NCI-H748 (cell line): ENCODE results near the gene ASTN2.
"Not testable (repeated sequence)": the region's sequence is repeated elsewhere in the genome, so short reads cannot be mapped to it uniquely, and the experiment has no call there.

Experiments
- DNase-seq: peaks from one replicate; lab custom pipeline; 2025; ENCODE audit not compliant: unreplicated experiment; lab: John Stamatoyannopoulos, UW

Gene ASTN2

DNA sequence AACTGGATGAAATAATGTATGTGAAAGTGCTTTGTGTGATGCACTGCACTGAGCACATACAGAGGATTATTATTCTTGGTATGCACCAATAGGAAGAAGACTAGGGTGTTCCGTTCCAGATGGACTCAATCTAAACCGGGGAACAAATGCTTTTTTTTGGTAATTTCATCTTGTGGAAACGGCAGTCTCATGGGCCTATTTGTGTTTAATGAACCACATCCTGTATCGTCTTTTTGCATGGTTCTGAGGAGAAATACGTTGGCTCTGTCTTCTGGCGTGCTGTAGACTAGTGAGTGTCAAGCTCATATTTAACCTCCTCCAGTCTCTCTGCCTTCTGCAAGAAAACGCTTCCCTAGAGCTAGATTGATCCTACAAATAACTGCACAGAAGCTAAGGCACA, 697.7 kb downstream of the ASTN2 start:
- DNase-seq, result no peak

DNA sequence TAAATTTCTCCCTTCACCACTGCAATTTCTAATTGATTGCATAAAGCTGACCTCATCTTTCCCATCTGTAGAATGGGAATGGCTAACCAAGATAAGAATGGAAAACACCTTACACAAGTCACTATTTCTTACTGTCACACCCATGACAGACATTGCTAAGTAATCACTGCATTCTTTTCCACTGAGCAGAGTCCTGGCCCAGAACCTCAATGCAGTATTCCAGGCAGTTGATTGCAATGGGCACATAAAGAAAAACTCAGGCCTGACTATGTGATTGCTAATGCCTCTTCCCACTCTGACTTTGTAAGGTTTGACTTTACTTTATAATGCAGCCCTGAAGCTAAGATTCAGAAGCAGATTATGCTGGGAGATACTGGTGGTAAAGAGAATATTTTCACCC, 698.4 kb downstream of the ASTN2 start:
- no peak for DNase-seq

DNA sequence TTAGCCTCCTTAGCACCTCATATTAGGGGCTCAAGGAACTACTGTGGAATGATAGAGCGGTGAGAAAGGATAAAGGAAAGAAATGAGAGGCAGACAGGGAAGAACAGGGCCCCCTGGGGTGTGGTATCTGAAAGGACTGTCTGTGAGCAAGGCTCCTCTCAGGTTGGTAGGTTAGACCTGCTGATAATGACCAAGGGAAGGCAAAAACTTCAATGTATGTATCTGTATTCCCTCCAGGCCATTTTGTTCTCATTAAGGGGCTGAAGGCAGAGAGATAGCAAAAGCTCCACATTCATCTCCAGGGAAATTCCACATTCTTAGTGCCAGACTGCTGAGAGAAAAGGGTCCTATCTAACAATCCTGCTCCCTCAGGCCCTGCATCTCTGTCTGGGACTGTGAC, 699.1 kb downstream of the ASTN2 start:
- DNase-seq, result no peak

DNA sequence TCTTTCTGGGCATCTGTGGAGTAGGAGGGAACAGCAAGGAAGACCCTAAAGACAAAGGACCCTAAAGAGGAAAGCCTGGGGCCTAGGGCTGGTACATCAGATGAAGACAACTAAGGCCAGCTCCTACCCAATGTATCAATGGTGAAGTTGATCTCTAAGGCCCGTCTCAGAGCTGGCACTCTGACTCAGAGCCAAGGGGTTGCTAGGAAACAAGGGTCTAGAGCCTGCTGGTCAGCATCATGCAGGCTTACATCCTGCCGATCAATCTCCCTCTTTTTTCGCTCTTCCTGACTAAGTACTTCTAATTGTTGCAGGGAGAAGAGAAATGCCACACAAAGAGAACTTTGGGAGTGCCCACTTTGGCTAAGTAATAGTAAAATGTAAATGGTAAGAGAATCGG, 701.6 kb downstream of the ASTN2 start:
- DNase-seq, result peak; percentile 77

DNA sequence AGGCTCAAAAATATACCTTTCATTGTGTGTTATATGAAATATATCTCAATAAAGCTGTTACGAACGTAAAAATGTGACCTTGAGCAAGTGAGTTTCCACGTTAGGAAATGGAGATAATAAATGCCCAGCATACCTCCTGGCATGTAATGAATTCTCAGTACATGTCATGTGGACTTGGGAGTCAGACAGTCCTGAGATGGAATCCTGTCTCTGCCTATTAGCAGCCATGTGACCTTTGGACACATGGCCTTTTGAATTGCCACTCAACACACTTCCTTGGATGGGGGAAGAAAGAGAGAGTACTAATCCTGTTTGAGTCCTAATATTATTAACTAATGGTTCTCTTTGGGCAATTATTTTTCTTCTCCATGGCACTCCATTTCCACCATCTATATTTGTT, 702.1 kb downstream of the ASTN2 start:
- no peak for DNase-seq

DNA sequence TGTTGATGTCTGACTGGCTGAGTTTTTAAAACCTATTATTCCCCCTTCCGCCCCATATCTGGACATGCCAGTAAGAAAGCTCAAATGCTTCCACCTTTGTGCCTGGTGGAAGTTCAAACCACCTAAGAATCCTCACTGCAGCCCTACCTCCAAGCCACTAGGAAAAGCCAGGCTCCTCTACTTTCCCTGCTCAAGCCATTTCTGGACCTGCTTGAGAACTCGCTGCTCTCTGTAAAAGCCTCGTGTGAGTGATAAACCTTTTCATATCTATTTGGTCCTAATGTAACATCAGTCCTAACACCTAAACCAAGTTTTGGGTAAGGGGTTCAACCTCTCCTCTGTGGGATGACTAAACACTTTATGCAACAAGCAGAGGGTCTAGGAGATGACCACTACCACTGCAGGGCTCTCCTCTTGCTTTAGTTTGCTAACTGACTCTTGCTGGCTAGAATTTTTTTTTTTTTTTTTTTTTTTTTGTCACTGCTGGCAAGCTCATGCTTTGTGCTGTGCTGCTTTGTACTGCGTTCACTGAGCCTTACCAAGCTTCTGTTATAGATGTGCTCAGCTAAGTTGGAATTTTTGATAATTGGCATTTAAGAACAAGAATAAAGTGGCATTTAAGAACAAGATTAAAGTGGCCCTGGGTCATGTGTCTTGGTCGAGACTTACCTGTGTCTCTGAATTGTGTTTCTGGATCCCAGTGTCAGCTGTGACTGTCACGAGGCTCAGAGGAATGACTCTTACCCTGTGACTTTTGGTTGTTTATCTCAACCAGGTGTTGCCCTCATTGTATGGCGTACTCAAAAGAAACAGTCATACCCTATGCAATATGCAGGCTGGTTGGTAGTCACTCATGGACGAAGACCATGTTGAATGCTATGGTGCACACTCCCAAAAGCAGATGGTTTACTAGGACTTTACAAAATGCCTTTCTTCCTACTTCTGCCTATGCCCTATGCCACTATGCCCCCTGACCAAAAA, 708.3 kb downstream of the ASTN2 start:
- no peak for DNase-seq

DNA sequence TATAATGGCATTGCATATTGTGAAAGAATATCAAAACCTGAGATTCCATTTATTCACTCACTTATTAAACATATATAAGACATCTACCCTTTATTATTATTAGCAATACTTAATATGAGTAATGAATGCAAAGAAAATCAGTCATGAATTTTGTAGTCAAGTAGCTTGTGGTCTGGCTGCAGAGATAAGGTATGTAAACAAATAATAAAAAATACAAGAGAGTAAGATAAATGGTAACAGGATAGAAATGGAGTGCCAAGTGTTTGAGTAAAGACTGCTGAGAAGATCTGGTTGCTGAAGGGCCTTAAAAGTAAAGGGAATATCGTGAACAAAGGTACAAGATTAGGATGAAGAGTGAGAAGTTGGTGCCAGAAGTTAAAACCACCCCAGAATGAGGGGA, 709.3 kb downstream of the ASTN2 start:
- DNase-seq, result no peak

DNA sequence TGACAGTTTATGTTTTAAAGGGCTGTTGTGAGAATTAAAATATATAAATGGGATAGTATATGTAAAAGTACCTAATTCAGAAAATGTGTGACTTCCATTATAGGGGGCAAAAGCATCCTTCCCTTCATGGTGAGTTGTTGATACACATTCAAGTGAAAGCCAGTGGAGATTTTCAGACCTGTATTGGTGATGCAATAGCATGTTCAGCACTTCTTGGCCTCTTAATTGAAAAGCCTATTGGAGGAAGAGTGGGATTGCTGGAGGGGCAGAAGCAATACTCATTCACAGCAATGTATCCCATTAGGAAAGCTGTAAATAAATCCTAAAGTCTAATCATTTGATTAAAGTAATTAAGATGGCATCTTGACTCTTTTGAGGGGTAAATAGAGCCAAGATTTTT, 710.4 kb downstream of the ASTN2 start:
- DNase-seq, result no peak

DNA sequence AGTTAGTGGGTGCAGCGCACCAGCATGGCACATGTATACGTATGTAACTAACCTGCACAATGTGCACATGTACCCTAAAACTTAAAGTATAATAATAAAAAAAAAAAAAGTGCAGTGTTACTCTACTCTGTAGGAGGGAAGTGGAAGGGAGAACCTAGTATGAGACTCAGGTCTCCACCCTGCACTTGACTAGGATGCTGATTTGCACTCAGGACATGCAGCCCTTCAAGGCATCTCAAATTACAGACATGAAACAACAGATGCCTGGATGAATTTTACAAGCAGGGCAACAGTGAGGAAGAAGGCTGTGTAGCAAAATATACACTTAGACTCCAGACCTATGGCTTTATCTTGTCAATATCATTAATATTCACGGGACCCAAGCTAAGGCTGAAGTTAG, 711.2 kb downstream of the ASTN2 start:
- no peak for DNase-seq

DNA sequence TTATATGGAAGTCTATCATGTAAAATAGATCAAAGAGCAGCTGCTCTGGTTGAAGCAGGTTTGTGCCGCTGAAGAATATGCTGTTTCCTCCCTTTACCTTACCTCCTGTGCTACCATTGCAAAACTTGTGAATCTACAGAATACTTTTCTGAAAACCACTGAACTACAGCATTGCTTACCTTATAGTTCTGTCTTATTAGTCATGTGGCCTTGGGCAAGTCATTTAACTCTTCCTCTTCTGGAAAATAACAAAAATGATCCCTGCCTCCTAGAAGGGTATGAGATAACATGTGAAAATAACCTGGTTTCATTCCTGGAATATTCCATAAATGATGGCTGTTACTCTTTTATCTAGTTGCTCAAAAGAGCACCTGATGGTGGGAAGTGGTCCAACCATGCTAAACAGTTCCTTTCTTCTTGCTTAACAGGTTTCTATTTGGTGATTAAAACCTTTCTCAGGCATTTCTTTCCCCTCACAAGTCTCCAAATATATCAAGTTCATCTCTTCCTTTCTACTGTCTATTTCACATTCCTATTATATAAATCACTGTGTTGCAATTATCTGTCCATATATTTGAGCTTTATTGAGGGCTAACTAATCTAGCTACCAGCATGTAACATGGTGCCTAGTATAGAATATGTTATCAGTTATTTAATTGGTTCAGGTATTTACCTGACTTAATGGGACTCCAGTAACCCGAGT, 712.8 kb downstream of the ASTN2 start:
- no peak for DNase-seq

DNA sequence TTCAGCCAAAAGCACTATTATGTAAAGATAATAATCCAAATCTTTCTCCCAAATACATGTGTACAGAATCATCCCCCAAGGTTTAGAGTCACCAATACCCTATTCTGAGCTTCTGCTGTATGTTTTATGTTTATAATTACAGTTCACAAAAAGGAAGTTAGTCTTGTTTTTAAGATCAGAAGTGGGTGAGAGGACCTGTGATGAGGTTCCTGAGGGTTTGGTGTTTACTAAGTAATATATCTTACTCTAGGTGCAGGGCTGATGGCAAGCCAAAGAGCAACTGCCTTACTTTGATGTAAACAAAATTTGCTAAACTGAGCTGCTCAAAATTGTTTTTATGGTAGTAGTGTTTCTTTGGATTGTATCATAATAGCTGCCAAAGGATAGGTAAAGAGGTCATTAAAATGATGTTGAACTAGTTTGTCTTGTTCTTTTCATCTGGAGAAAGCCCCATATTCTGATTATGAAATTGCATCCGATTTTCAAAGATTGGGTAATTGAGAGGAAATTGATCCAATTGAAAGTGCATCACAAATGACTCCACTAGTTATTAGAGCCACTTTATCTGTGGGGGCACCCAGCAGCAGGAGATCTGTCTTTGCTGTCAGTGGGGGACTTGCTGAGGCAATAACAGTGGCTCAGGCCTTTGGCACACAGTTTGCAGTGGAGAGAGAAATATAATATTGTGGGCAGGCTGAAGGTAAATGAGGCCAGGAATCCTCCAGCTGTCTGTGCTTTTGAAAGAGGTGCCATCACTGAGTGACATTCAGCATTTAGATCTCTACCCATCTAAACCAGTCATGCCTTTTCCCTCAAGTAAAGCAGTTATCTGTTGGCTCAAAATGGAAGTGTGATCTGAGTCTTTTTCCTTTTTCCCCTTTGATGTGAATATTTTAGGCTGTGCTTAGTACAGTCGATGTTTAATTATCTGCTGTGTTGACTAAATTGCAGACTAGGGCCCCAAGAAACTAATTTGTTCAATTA, 713.7 kb downstream of the ASTN2 start:
- DNase-seq, result peak; percentile 75

DNA sequence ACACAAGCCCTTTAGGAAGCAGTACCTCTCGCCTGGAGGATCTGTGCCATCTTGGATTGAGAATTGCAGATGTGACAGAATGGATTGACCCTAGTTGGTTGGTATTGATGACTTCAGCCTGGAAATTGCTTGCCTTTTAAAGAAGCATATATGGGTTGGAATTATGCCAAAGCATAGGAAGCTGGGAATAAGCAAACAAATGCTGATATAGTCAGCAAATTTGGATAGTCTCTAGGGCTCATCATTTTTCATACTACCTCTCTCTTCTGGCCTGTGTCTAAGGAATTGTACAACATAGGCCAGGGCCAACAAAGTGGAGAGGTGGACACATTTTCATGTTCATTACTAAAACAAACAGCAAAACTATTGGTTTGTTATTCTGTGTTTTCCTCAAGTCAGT, 714.6 kb downstream of the ASTN2 start:
- no peak for DNase-seq

DNA sequence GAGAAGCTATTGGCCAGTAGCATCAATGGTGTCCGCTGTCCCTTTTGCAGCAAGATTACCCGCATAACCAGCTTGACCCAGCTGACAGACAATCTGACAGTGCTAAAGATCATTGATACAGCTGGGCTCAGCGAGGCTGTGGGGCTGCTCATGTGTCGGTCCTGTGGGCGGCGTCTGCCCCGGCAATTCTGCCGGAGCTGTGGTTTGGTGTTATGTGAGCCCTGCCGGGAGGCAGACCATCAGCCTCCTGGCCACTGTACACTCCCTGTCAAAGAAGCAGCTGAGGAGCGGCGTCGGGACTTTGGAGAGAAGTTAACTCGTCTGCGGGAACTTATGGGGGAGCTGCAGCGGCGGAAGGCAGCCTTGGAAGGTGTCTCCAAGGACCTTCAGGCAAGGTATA, 717.0 kb downstream of the ASTN2 start:
- no peak for DNase-seq

DNA sequence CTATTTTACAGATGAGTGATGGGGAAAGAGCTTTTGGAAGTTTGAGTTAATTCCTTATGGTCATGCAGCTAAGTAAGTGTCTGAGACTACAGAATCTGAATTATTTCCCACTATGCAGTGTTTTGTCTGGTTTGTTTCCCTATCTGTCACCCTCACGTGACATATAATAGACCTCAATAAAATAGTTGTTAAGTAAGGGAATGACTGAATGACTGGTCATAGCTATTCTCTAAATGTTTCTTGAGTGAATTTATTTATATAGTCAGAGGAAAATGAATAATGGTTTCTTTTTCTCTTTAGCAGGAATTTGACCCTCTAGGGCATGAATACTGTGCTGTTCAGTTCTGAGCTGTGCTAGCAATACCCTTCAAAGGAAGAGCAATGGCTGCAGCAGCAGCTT, 717.5 kb downstream of the ASTN2 start:
- DNase-seq, result no peak

DNA sequence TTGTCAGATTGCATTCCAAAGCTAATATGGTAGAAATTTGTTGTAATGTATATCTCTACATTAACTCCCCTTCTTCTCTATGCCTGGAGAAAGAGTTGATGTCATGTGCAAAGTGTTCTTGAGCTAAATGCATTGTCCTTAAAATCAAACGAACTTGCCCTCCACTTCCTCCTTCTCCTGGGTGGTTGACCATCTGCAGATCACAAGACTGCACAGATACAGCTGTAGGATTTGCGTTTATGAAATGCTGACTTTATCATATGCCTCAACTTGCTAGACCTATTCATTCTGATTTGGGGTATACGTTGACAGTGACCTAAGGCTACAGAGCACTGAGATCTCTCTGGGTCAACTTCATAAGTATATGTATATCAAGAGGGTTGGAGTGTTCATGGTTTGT, 719.4 kb downstream of the ASTN2 start:
- no peak for DNase-seq

DNA sequence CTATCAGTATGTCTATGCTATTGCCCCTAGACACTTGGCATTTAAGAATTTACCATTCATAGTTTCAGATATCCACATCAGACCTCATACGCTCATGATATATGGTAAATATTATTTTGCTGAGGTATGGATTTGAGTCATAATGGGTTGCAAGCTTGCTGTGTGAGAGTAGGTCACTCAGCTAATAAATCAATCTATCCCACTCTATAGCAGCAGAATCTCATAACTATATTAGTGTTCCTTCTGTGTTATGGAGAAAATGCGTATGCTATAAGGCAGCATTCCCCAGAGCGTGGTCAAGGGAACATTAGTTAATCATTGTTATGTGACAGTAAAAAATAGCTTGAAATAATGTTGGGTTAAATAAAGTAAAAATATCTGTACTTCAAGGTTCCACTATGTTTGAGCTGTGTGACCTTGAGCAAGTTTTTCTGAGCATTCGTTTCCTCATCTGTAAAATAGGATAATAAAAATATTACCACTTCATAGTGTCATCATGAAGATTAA, 720.0 kb downstream of the ASTN2 start:
- no peak for DNase-seq

DNA sequence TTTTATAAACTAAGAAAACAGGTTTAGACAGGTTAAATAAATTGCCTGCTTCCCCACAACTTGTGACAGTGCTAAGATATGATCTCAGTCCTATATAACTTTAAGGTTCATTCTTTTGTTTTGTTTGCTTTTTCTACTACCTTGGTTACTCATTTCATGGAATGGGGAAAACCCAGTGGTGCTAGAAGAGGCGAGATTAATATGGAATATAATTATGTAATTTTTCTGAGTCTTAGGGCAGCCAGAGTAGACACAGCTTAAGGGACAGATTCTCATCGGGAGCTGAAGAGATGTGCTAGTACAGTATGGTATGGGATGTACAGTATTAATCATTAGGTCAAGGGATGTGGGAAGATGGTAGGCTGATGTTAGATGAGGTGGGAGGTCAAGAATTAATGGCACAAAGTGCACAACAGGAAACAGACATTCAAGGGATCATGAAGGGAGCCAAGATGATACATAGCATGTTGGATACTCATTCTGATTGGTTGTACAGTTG, 721.6 kb downstream of the ASTN2 start:
- DNase-seq, result no peak

DNA sequence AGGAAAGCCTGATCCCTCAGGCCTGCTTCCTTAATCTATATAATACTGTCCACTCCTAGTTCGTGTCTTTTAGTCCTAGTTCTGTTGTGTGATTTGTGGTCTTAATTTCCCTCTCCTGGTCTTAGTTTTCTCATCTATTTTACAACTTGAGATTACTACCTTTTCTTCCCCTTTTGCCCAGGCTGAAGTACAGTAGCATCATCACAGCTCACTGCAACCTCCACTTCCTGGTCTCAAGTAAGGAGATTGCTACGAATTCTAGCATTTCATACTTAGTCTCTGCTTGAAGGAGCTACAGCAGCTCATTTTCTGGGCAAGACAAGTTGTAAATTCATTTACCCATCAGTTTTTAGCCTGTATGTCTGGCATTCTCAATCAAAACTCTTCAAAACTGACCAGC, 722.2 kb downstream of the ASTN2 start:
- DNase-seq, result no peak

DNA sequence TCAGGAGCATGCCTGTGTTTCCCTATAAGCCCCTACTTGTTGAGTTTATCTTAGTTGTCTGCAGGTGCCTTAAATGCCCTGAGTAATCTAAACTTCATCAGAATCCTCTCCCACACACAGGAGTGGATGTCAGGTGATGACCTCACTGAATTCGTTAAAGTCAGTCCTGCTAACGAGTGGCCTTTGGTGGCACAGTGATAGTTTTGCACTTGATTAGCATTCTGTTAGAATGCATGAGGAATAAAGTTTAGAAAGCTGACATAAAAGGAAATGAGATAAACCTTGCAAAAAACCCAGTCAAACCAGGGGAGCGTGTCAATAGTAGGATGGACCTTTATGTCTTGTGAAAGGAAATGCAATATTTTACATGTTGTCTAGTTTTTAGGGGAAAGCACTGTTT, 723.2 kb downstream of the ASTN2 start:
- no peak for DNase-seq

DNA sequence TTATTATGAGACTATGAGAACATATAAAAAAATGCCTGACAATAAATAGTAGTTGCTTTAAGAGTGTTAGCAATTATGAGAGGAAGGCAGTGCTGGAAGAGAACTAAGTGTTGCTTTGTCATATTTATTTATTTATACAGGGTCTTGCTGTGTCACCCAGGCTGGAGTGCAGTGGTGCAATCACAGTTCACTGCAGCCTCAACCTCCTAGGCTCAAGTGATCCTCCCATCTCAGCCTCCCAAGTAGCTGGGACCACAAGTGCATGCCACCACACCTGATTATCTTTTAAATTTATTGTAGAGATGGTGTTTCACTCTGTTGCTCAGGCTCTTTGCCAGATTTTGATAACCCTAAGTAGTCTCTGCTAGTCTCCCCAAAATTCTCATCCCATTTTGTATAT, 724.1 kb downstream of the ASTN2 start:
- not testable (repeated sequence) for DNase-seq
